ENCODE data around the gene SMAD7.

SMAD7 gene

DNA sequence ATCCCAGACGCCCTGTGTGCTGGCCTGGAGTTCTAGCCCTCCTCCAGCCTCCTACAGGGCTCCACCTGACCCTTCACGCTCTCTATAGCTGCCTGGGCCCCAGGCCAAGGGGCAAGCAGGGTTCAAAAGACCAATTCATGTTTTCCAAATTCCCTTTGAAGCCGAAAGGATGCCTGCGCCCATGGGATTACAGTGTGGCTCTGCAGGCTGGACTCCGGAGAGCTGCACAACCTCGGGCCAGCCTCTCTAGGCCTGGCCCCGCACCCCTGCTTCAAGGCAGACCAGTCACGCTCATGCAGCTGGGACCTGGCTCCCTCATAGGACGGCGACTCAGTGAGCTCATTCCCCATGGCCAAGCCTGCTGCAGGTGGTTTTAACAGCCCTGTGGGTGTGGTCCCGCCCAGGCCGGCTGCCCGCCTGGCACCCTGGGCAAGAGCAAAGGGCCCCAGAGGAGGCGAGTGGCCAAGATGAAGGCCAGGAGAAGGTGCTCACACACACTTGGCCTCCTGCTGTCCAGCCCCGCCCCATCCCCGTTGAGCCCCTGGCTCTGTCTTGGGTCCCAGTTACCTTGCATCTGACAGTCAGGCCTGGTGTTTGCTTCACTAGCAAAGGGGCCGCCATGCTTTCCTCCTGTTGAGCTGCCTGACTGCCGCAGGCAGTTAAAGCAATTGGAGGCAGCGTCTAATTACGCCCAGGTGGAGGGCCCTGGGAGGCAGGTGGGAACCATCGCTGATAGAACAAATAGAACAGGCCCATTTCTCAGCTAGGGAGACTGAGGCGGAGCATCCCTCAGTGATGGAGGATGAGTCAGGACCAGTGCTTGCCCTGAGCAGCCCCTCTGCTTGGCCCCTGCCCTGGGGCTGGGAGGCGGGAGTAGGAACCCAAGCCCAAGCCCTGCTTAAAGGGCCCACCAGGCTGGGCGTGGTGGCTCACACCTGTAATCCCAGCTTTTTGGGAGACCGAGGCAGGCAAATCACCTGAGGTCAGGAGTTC is 56.9 kb downstream of the SMAD7 start:
- TF ChIP-seq GATA2 (IDR thresholded peaks at IDR 0.05; ENCODE audit: low read depth, low read length), result no peak
- TF ChIP-seq GATA3 (IDR thresholded peaks at IDR 0.05; ENCODE audit: low read depth, low read length), result no peak

- TF ChIP-seq GATA2 (IDR thresholded peaks at IDR 0.05; ENCODE audit: low read depth, low read length) (no peak), GATA3 (IDR thresholded peaks at IDR 0.05; ENCODE audit: low read depth, low read length) (no peak)
Observed at GRCh38 chr18:48893061-48893607, 57.6 kb downstream of the SMAD7 start.

GRCh38 chr18:48892146-48892855 is 58.5 kb downstream of the SMAD7 start:
- TF ChIP-seq GATA3 (IDR thresholded peaks at IDR 0.05; ENCODE audit: low read depth, low read length), result no peak
- no peak for TF ChIP-seq GATA2 (IDR thresholded peaks at IDR 0.05; ENCODE audit: low read depth, low read length)

GRCh38 chr18:48891721-48892120 is 59.0 kb downstream of the SMAD7 start:
- TF ChIP-seq GATA3 (IDR thresholded peaks at IDR 0.05; ENCODE audit: low read depth, low read length), result no peak
- TF ChIP-seq GATA2 (IDR thresholded peaks at IDR 0.05; ENCODE audit: low read depth, low read length), result no peak

DNA sequence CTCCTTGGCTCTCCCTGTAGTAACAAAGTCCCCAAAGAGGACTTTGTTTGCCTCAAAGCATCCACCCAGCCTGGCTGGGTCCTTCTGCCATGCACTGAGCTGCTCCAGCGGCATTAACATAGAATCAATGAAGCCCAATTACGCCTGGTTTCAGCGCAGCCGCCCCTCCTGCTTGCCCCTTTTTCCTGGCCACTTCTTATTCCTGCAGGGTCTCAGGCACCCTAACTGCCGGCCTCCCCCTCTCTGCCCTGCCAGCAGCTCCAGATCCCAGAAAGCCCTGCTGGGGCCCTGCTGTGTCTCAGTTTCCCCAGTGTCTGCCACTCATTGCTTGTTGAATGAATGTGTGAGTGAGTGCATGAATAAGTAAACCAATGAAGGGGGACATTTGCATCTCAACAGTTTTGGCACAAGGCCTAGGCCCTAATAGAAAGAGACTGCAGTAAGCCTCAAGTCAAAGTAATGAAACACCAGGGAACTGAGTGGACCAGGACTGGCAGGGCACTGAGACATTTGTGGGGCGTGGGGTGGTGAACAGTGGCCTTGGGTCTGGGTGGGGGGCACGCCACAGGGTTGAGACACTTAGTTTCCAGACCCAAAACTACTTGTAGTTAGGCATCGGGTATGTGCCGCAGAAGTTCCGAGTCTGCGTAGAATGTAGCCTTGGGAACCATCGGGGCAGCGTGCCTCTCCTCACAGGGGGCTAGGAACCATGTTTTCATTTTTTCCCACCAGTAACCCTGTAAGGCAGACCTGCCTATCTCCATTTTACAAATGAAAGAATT is 60.6 kb downstream of the SMAD7 start:
- TF ChIP-seq GATA2 (IDR thresholded peaks at IDR 0.05; ENCODE audit: low read depth, low read length) (no peak), GATA3 (IDR thresholded peaks at IDR 0.05; ENCODE audit: low read depth, low read length) (no peak)

- TF ChIP-seq GATA3 (IDR thresholded peaks at IDR 0.05; ENCODE audit: low read depth, low read length), result no peak
- no peak for TF ChIP-seq GATA2 (IDR thresholded peaks at IDR 0.05; ENCODE audit: low read depth, low read length)
Observed at GRCh38 chr18:48889115-48889941, 61.4 kb downstream of the SMAD7 start.

DNA sequence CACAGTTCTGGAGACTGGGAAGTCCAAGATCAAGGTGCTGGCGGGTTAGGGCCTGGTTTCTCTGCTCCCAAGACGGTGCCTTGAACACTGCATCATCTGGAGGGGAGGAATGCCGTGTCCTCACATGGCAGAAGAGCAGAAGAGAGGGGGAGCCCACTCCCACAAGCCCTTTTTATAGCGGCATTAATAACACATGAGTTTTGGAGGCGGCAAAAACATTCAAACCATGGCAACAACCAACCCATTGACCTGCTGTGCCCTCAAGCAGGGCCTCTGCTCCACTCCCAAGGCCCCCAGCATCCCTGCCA is 62.0 kb downstream of the SMAD7 start:
- no peak for TF ChIP-seq GATA3 (IDR thresholded peaks at IDR 0.05; ENCODE audit: low read depth, low read length)
- TF ChIP-seq GATA2 (IDR thresholded peaks at IDR 0.05; ENCODE audit: low read depth, low read length), result no peak

- TF ChIP-seq GATA2 (IDR thresholded peaks at IDR 0.05; ENCODE audit: low read depth, low read length), result no peak
Observed at GRCh38 chr18:48887905-48888772, 62.6 kb downstream of the SMAD7 start.

DNA sequence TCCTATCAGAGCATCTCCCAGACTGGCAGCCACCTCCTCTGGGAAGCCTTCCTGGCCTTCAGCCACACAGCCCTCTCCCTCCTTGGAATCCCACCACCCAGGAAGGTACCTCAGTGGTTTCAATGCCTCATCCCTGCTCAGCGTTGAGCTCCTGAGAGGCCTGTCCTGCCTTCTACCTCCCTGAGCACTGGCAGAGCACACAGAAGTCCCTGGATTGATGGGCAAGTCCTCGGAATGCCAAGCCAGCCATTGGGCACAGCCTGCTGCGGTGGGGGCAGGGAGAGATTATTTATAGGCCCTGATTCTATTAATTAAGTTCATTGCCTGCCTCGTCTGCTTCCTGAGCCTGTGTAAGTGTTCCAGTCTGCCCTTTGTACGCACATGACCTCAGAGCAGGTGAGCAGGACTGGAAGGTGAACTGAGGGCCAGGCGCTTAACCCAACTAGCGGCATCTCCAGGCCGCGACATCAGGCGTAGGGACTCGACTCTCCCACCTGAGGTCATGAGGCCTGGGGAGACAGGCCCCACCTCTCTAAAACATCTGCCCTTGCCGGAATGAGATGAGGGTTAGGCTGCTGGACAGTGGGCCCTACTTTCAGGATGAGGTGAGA is 63.4 kb downstream of the SMAD7 start:
- TF ChIP-seq GATA3 (IDR thresholded peaks at IDR 0.05; ENCODE audit: low read depth, low read length) (no peak), GATA2 (IDR thresholded peaks at IDR 0.05; ENCODE audit: low read depth, low read length) (no peak)

DNA sequence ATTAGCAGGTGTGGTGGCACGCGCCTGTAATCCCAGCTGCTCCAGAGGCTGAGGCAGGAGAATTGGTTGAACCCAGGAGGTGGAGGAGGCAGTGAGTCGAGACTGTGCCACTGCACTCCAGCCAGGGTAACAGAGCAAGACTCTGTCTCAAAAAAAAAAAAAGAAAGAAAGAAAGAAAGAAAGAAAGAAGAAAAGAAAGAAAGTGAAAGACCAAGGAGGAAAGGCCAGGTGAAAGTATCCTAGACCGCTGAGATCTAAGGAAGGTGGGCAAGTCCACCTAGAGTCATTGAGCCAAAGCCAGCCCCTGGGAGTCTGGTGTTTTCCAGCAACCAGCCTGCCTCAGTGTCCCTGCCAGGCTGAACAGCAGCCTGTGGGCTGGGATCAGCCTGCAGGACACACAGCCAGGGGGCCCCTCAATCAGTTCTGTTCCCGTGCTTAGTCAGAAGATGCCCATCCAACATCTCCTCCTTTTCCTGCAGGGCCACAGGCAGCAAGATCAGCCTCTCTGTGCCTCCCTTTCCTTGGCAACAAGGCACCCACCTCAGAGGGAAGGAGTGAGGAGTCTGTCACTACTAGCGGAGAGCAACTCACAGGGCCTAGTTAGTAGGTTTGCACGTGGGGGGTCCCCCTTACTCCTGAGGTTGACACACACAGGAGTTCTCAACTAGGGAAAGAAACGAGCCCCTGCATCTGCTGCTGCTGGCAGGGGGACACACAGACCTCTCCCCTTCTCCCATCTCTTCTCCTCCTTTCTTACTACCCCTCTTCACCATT is 64.1 kb downstream of the SMAD7 start:
- TF ChIP-seq GATA3 (IDR thresholded peaks at IDR 0.05; ENCODE audit: low read depth, low read length), result no peak
- no peak for TF ChIP-seq GATA2 (IDR thresholded peaks at IDR 0.05; ENCODE audit: low read depth, low read length)

GRCh38 chr18:48885924-48886400 is 64.8 kb downstream of the SMAD7 start:
- no peak for TF ChIP-seq GATA2 (IDR thresholded peaks at IDR 0.05; ENCODE audit: low read depth, low read length)
- TF ChIP-seq GATA3 (IDR thresholded peaks at IDR 0.05; ENCODE audit: low read depth, low read length), result no peak
